Neural cell (in vitro differentiated cells): ENCODE data around the gene PLAC8. TPM values are rescaled to one million over a fixed set of nuclear protein-coding genes. Genes with fewer than 3 reads are reported as not detected.

Experiments
- H2AFZ ChIP-seq: fragments of 200-600, 300-800 bp; sonication (generic), shearing (Covaris generic); 2 replicates; pipeline ENCODE4 v1.6.0; 2014; ENCODE audit warnings: low read depth, mild to moderate bottlenecking, antibody characterized with exemption, low read length, moderate library complexity
- H3F3A ChIP-seq: fragments of 200-600 bp; shearing (Covaris generic); 2 replicates; pipeline ENCODE4 v1.6.1; 2016; ENCODE audit warnings: mild to moderate bottlenecking, moderate library complexity, mixed read lengths, antibody characterized with exemption, low read length; ENCODE audit not compliant: insufficient read depth, poor library complexity, severe bottlenecking
- H3K27ac ChIP-seq: fragments of 200-600, 300-800 bp; sonication (generic), shearing (Covaris generic); 2 replicates; pipeline ENCODE4 v1.5.1; 2014; ENCODE audit warnings: mild to moderate bottlenecking, low read length, moderate library complexity
- H3K27me3 ChIP-seq: fragments of 300-800, 200-600 bp; sonication (generic), shearing (Covaris generic); 2 replicates; pipeline ENCODE4 v1.6.0; 2014; ENCODE audit warnings: mild to moderate bottlenecking, low read depth, low read length, moderate library complexity; ENCODE audit not compliant: insufficient read depth
- H3K36me3 ChIP-seq: fragments of 300-800, 200-600 bp; sonication (generic), shearing (Covaris generic); 2 replicates; pipeline ENCODE4 v1.5.1; 2014; ENCODE audit warnings: mild to moderate bottlenecking, antibody characterized with exemption, low read length, moderate library complexity; ENCODE audit not compliant: insufficient read depth
- H3K4me2 ChIP-seq: fragments of 300-800, 200-600 bp; sonication (generic), shearing (Covaris generic); 2 replicates; pipeline ENCODE4 v1.6.0; 2014; ENCODE audit warnings: mild to moderate bottlenecking, low read length
- H3K4me3 ChIP-seq: fragments of 300-800, 200-600 bp; sonication (generic), shearing (Covaris generic); 2 replicates; pipeline ENCODE4 v1.5.1; 2014; ENCODE audit warnings: mild to moderate bottlenecking, low read length, moderate library complexity
- H3K79me2 ChIP-seq: fragments of 200-600 bp; shearing (Covaris generic); replicated peaks from 2 replicates; pipeline ENCODE4 v1.6.0; 2014; ENCODE audit warnings: mild to moderate bottlenecking, low read length, moderate library complexity; ENCODE audit not compliant: insufficient read depth
- H3K9ac ChIP-seq: fragments of 300-800, 200-600 bp; sonication (generic), shearing (Covaris generic); 2 replicates; pipeline ENCODE4 v1.6.1; 2016; ENCODE audit warnings: mild to moderate bottlenecking, low read length, mixed read lengths
- H3K9me2 ChIP-seq: fragments of 200-600 bp; shearing (Covaris generic); 2 replicates; pipeline ENCODE4 v1.6.1; 2016; ENCODE audit warnings: mild to moderate bottlenecking, low read length, mixed read lengths; ENCODE audit not compliant: insufficient read depth
- H3K9me3 ChIP-seq: fragments of 200-600, 300-800 bp; sonication (generic), shearing (Covaris generic); 2 replicates; pipeline ENCODE4 v1.6.1; 2016; ENCODE audit warnings: mild to moderate bottlenecking, mixed run types, low read length, moderate library complexity, mixed read lengths
- H4K20me1 ChIP-seq: fragments of 200-600 bp; shearing (Covaris generic); 2 replicates; pipeline ENCODE4 v1.6.1; 2016; ENCODE audit warnings: mild to moderate bottlenecking, mixed run types; ENCODE audit not compliant: insufficient read depth
- EP300 ChIP-seq: fragments of 450-650 bp; conservative IDR thresholded peaks from 2 replicates; pipeline ENCODE4 v1.6.1; 2014; ENCODE audit warnings: antibody characterized with exemption, mild to moderate bottlenecking, moderate library complexity; ENCODE audit not compliant: poor library complexity, severe bottlenecking
- EZH2 ChIP-seq: fragments of 200-600, 300-800 bp; shearing (Covaris generic), sonication (generic); IDR thresholded peaks from 2 replicates; pipeline ENCODE4 v1.6.1; 2014; ENCODE audit warnings: antibody characterized with exemption, low read length, borderline replicate concordance, mild to moderate bottlenecking; ENCODE audit not compliant: insufficient read depth, poor library complexity, severe bottlenecking
- MXI1 ChIP-seq: fragments of 450-650 bp; conservative IDR thresholded peaks from 2 replicates; pipeline ENCODE4 v1.6.1; 2014; ENCODE audit warnings: antibody characterized with exemption, mild to moderate bottlenecking; ENCODE audit not compliant: poor library complexity, severe bottlenecking
- POLR2AphosphoS5 ChIP-seq: IDR thresholded peaks from 2 replicates; pipeline ENCODE4 v1.6.1; 2012
- RAD21 ChIP-seq: fragments of 450-650 bp; conservative IDR thresholded peaks from 2 replicates; pipeline ENCODE4 v1.6.1; 2014; ENCODE audit warnings: antibody characterized with exemption, mild to moderate bottlenecking, moderate library complexity
- SMC3 ChIP-seq: fragments of 450-650 bp; conservative IDR thresholded peaks from 2 replicates; pipeline ENCODE4 v1.6.1; 2014; ENCODE audit warnings: antibody characterized with exemption, mild to moderate bottlenecking, moderate library complexity; ENCODE audit not compliant: poor library complexity
- TAF1 ChIP-seq: IDR thresholded peaks from 2 replicates; pipeline ENCODE4 v1.6.1; 2012; ENCODE audit warnings: low read depth
- polyA plus RNA-seq: library from polyadenylated mRNA; depleted of rRNA; stranded (reverse); fragments of >200 nt; gene quantifications from 2 replicates; pipeline ENCODE4 v1.2.3, GENCODE V29; 2014
- TF ChIP-seq, protein P1 (sequence below): fragments of 450-650 bp; IDR thresholded peaks from 2 replicates; pipeline ENCODE4 v1.5.1; 2014; ENCODE audit warnings: antibody characterized with exemption, mild to moderate bottlenecking, moderate library complexity; ENCODE audit not compliant: poor library complexity, severe bottlenecking
- TF ChIP-seq, protein P2 (sequence below): IDR thresholded peaks from 2 replicates; pipeline ENCODE4 v1.6.1; 2012; ENCODE audit warnings: borderline replicate concordance

Gene PLAC8
- polyA plus RNA-seq, 1 donor from 2014 or later, result not detected

DNA sequence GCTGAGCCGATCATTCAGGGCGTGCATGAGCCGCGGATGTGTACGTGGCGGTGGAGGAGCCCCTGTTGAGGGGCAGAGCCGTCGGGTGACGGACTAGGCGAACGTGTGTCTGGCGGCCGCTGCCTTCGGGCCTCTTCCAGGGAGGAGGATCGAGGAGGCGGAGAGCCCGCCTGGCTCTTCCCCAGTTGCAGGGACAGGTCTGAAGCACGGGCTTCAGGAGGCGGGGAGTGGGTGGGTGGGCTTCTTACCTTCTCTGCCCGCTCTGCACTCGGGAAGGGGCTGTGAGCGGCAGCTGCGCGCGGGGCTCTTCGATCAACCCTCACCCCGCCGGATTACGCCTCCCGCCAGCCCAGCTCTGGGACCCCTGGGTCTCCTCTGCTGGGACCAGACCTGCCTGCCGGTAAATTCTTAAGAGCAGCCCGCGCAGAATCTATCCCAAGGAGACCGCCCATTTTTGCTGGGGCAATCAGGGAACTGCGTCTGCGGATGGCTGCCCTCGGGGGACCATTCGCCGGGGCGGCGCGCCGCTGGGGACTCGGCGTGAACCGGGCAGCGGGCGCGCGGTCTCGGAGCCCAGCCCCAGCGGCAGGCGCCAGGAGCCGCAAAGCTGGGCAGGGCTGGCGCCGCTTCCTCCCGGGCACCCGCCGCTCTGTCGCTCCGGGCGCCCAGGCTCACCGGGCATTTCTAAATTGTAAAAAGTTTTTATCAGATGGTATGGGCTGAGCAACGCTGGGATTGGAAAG, 4.9 kb downstream of the PLAC8 start:
- Histone ChIP-seq H2AFZ (no peak overlapping the region), H3K27me3 (peaks cover 32% of the 10 kb centered on the region), H3K4me3 (peak overlapping the region; percentile 65), H3F3A (no peaks in the 10 kb centered on the region), H4K20me1 (no peaks in the 10 kb centered on the region), H3K9me3 (no peaks in the 10 kb centered on the region), H3K36me3 (no peaks in the 10 kb centered on the region), H3K4me2 (peak overlapping the region; percentile 37), H3K27ac (no peak overlapping the region), H3K79me2 (no peaks in the 10 kb centered on the region), H3K9ac (no peak overlapping the region), H3K9me2 (no peaks in the 10 kb centered on the region)
- no peak for TF ChIP-seq SMC3
- TF ChIP-seq, protein P1, sequence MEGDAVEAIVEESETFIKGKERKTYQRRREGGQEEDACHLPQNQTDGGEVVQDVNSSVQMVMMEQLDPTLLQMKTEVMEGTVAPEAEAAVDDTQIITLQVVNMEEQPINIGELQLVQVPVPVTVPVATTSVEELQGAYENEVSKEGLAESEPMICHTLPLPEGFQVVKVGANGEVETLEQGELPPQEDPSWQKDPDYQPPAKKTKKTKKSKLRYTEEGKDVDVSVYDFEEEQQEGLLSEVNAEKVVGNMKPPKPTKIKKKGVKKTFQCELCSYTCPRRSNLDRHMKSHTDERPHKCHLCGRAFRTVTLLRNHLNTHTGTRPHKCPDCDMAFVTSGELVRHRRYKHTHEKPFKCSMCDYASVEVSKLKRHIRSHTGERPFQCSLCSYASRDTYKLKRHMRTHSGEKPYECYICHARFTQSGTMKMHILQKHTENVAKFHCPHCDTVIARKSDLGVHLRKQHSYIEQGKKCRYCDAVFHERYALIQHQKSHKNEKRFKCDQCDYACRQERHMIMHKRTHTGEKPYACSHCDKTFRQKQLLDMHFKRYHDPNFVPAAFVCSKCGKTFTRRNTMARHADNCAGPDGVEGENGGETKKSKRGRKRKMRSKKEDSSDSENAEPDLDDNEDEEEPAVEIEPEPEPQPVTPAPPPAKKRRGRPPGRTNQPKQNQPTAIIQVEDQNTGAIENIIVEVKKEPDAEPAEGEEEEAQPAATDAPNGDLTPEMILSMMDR, result no peak
- TF ChIP-seq POLR2AphosphoS5, result no peak
- TF ChIP-seq, protein P2, sequence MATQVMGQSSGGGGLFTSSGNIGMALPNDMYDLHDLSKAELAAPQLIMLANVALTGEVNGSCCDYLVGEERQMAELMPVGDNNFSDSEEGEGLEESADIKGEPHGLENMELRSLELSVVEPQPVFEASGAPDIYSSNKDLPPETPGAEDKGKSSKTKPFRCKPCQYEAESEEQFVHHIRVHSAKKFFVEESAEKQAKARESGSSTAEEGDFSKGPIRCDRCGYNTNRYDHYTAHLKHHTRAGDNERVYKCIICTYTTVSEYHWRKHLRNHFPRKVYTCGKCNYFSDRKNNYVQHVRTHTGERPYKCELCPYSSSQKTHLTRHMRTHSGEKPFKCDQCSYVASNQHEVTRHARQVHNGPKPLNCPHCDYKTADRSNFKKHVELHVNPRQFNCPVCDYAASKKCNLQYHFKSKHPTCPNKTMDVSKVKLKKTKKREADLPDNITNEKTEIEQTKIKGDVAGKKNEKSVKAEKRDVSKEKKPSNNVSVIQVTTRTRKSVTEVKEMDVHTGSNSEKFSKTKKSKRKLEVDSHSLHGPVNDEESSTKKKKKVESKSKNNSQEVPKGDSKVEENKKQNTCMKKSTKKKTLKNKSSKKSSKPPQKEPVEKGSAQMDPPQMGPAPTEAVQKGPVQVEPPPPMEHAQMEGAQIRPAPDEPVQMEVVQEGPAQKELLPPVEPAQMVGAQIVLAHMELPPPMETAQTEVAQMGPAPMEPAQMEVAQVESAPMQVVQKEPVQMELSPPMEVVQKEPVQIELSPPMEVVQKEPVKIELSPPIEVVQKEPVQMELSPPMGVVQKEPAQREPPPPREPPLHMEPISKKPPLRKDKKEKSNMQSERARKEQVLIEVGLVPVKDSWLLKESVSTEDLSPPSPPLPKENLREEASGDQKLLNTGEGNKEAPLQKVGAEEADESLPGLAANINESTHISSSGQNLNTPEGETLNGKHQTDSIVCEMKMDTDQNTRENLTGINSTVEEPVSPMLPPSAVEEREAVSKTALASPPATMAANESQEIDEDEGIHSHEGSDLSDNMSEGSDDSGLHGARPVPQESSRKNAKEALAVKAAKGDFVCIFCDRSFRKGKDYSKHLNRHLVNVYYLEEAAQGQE, result no peak
- TF ChIP-seq RAD21, result no peak
- TF ChIP-seq MXI1, result no peak
- no peak for TF ChIP-seq TAF1
- no peak for TF ChIP-seq EP300
- no peak for TF ChIP-seq EZH2

DNA sequence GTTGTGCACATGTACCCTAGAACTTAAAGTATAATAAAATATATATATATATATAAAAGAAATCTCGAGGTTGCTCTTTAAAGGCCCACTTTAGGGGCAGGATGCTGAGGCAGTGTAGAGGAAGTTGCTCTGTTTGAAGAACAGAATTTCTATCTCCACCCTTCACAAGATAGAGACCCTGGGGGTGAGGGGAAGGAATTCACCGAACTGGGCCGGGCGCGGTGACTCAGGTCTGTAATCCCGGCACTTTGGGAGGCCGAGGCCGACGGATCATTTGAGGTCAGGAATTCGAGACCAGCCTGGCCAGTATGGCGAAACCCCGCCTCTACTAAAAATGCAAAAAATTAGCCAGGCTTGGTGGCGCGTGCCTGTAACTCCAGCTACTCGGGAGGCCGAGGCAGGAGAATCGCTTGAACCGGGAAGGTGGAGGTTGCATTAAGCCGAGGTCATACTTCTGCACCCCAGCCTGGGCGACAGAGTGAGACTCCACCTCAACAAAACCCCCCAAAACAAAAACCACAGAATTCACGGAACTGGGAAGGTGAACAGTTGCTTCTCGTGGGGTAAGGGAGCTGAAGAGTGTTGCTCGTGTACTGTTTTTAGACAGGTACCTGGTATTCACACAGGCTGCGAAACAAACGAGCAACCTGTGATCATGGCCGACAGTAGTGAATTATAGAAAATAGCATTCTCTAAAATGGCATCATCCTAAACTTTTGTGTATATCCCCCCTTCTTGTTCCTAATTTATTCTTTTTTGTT, 6.2 kb downstream of the PLAC8 start:
- TF ChIP-seq, protein P1, result no peak
- TF ChIP-seq SMC3 (no peak), RAD21 (no peak), EZH2 (no peak), EP300 (no peak), MXI1 (no peak), TAF1 (no peak), POLR2AphosphoS5 (no peak)
- TF ChIP-seq, protein P2, result no peak
- Histone ChIP-seq H4K20me1 (no peaks in the 10 kb centered on the region), H3K9me2 (no peaks in the 10 kb centered on the region), H3K27me3 (peaks cover 32% of the 10 kb centered on the region), H3K9ac (no peak overlapping the region), H3K27ac (no peak overlapping the region), H3F3A (no peaks in the 10 kb centered on the region), H2AFZ (no peak overlapping the region), H3K9me3 (no peaks in the 10 kb centered on the region), H3K4me2 (no peak overlapping the region), H3K4me3 (no peak overlapping the region), H3K36me3 (no peaks in the 10 kb centered on the region), H3K79me2 (no peaks in the 10 kb centered on the region)
